ENCODE measurements around the gene MICALL2.
"Not testable (repeated sequence)": the region's sequence is repeated elsewhere in the genome, so short reads cannot be mapped to it uniquely, and the experiment has no call there.

MICALL2 gene

GRCh38 chr7:1447112-1447511, 12.2 kb downstream of the MICALL2 start:
- no peak overlapping the region for H3K27ac ChIP-seq
- TF ChIP-seq CTCF (IDR thresholded peaks at IDR 0.05) (no peak), ZFX (IDR thresholded peaks at IDR 0.05; ENCODE audit: borderline replicate concordance) (no peak)

GRCh38 chr7:1446620-1447032, 12.6 kb downstream of the MICALL2 start:
- no peak overlapping the region for H3K27ac ChIP-seq
- no peak for TF ChIP-seq CTCF (IDR thresholded peaks at IDR 0.05)
- no peak for TF ChIP-seq ZFX (IDR thresholded peaks at IDR 0.05; ENCODE audit: borderline replicate concordance)

GRCh38 chr7:1446026-1446425, 13.2 kb downstream of the MICALL2 start:
- not testable (repeated sequence) for H3K27ac ChIP-seq

GRCh38 chr7:1445341-1445740, 13.9 kb downstream of the MICALL2 start:
- TF ChIP-seq CTCF (IDR thresholded peaks at IDR 0.05) (no peak), ZFX (IDR thresholded peaks at IDR 0.05; ENCODE audit: borderline replicate concordance) (no peak)
- H3K27ac ChIP-seq: no peak overlapping the region

GRCh38 chr7:1444925-1445322, 14.3 kb downstream of the MICALL2 start:
- no peak overlapping the region for H3K27ac ChIP-seq
- TF ChIP-seq CTCF (IDR thresholded peaks at IDR 0.05): no peak
- no peak for TF ChIP-seq ZFX (IDR thresholded peaks at IDR 0.05; ENCODE audit: borderline replicate concordance)

GRCh38 chr7:1444214-1444924, 14.9 kb downstream of the MICALL2 start:
- H3K27ac ChIP-seq: no peak overlapping the region
- no peak for TF ChIP-seq ZFX (IDR thresholded peaks at IDR 0.05; ENCODE audit: borderline replicate concordance)
- TF ChIP-seq CTCF (IDR thresholded peaks at IDR 0.05): no peak

- not testable (repeated sequence) for H3K27ac ChIP-seq
Measured at GRCh38 chr7:1443587-1444200, 15.6 kb downstream of the MICALL2 start.

- no peak overlapping the region for H3K27ac ChIP-seq
- TF ChIP-seq ZFX (IDR thresholded peaks at IDR 0.05; ENCODE audit: borderline replicate concordance): no peak
- TF ChIP-seq CTCF (IDR thresholded peaks at IDR 0.05): no peak
Measured at GRCh38 chr7:1442355-1443124, 16.7 kb downstream of the MICALL2 start.

Data from 22Rv1 (cell line).